H1 (cell line): ENCODE measurements around the gene LY86. TPM values are rescaled to one million over a fixed set of nuclear protein-coding genes. Genes with fewer than 3 reads are reported as not detected.

Experiments
- CTCF ChIA-PET: fragments of 300-600 bp; sonication (Branson Sonifier 250); formaldehyde crosslinking; loops from one replicate; lab custom pipeline; 2021; ENCODE audit not compliant: partially characterized antibody; lab: Charles Lee
- POLR2A ChIA-PET: fragments of 300-600 bp; sonication (Branson Sonifier 250); formaldehyde crosslinking; loops from one replicate; lab custom pipeline; 2021; ENCODE audit warnings: inconsistent platforms; ENCODE audit not compliant: partially characterized antibody; lab: Charles Lee
- DNase-seq, 2 experiments: peaks; one replicate each; pipeline versions ENCODE4 v3.0.0 to v3.0.0-alpha.2; 2010 to 2022; ENCODE audit warnings: low spot score in 2 of 2, low read depth in 1 of 2, mixed read lengths in 1 of 2
- FAIRE-seq: peaks from 2 replicates; lab custom pipeline; 2011; peaks lifted over from hg19 to GRCh38; lab: Jason Lieb, UNC
- H2AFZ ChIP-seq: 2 replicates; pipeline ENCODE4 v1.8.1; 2012; ENCODE audit warnings: low read length, inconsistent platforms
- H2AK5ac ChIP-seq: 2 replicates; pipeline ENCODE4 v1.6.1; 2013; ENCODE audit warnings: low read depth, low read length
- H2BK120ac ChIP-seq: replicated peaks from 2 replicates; pipeline ENCODE3; 2013; ENCODE audit warnings: low read depth, low read length, inconsistent platforms
- H2BK12ac ChIP-seq: 2 replicates; pipeline ENCODE4 v1.6.1; 2013; ENCODE audit warnings: low read depth, low read length
- H2BK15ac ChIP-seq: 2 replicates; pipeline ENCODE4 v1.6.1; 2013; ENCODE audit warnings: low read length
- H2BK20ac ChIP-seq: 2 replicates; pipeline ENCODE4 v1.6.1; 2013; ENCODE audit warnings: low read length
- H2BK5ac ChIP-seq: 2 replicates; pipeline ENCODE4 v1.6.1; 2013; ENCODE audit warnings: low read depth, low read length
- H3K14ac ChIP-seq: 2 replicates; pipeline ENCODE4 v1.6.1; 2013; ENCODE audit warnings: inconsistent platforms; ENCODE audit not compliant: insufficient read length
- H3K18ac ChIP-seq: 2 replicates; pipeline ENCODE4 v1.6.1; 2013; ENCODE audit warnings: low read length; ENCODE audit errors: extremely low read depth
- H3K23ac ChIP-seq: 2 replicates; pipeline ENCODE4 v1.6.1; 2013; ENCODE audit warnings: inconsistent platforms; ENCODE audit not compliant: insufficient read length
- H3K23me2 ChIP-seq: 2 replicates; pipeline ENCODE4 v1.6.1; 2013; ENCODE audit warnings: low read depth, low read length
- H3K27ac ChIP-seq: 2 replicates; pipeline ENCODE4 v1.6.1; 2011; ENCODE audit warnings: low read depth, low read length, inconsistent platforms
- H3K27me3 ChIP-seq, 4 experiments: replicated peaks in 1 of 4; 1 replicate in 1 of 4; 2 replicates in 3 of 4; pipeline versions ENCODE4 v1.6.1 to v1.8.1; 2011 to 2013; ENCODE audit warnings: low read length in 3 of 4, mild to moderate bottlenecking in 3 of 4, inconsistent platforms in 2 of 4, mixed read lengths in 2 of 4, moderate library complexity in 1 of 4; ENCODE audit not compliant: control insufficient read depth in 3 of 4, insufficient read depth in 3 of 4; ENCODE audit errors: extremely low read depth in 1 of 4
- H3K36me3 ChIP-seq, 4 experiments: 2 replicates each; pipeline versions ENCODE4 v1.6.1 to v1.8.1; 2011 to 2013; ENCODE audit warnings: mild to moderate bottlenecking in 4 of 4, low read length in 3 of 4, moderate library complexity in 2 of 4, control low read depth in 1 of 4, inconsistent platforms in 1 of 4; ENCODE audit not compliant: insufficient read depth in 4 of 4, control insufficient read depth in 2 of 4
- H3K4ac ChIP-seq: replicated peaks from 2 replicates; pipeline ENCODE3; 2013; ENCODE audit warnings: low read length, low read depth, mixed read lengths, inconsistent platforms; ENCODE audit not compliant: insufficient read length
- H3K4me1 ChIP-seq, 4 experiments: replicated peaks in 1 of 4; 1 replicate in 1 of 4; 2 replicates in 3 of 4; pipeline versions ENCODE4 v1.6.1 to v1.8.1; 2011 to 2013; ENCODE audit warnings: low read length in 3 of 4, inconsistent platforms in 2 of 4, mixed read lengths in 1 of 4; ENCODE audit not compliant: insufficient read depth in 4 of 4, control insufficient read depth in 3 of 4
- H3K4me2 ChIP-seq, 2 experiments: 2 replicates each; pipeline versions ENCODE4 v1.6.1 to v1.8.1; 2011 to 2013; ENCODE audit warnings: low read depth in 2 of 2, low read length in 2 of 2, control low read depth in 1 of 2, inconsistent platforms in 1 of 2, mild to moderate bottlenecking in 1 of 2; ENCODE audit not compliant: insufficient read depth in 1 of 2
- H3K4me3 ChIP-seq, 4 experiments: fragments of 200-600, 300-600 bp in 1 of 4; sonication (generic), shearing (Covaris generic), sonication (Bioruptor Twin) in 1 of 4; 2 replicates each; pipeline versions ENCODE4 v1.5.1 to v1.8.1; 2011 to 2016; ENCODE audit warnings: low read length in 4 of 4, low read depth in 3 of 4, control low read depth in 2 of 4, inconsistent platforms in 2 of 4, mild to moderate bottlenecking in 2 of 4, mixed read lengths in 1 of 4, moderate library complexity in 1 of 4; ENCODE audit not compliant: insufficient read depth in 2 of 4; ENCODE audit errors: extremely low read depth in 1 of 4
- H3K56ac ChIP-seq: replicated peaks from 2 replicates; pipeline ENCODE3; 2013; ENCODE audit warnings: low read depth, mild to moderate bottlenecking, mixed read lengths, low read length, inconsistent platforms; ENCODE audit not compliant: insufficient read length
- H3K79me1 ChIP-seq: 2 replicates; pipeline ENCODE4 v1.6.1; 2013; ENCODE audit warnings: low read depth, low read length, control low read depth
- H3K79me2 ChIP-seq, 2 experiments: 2 replicates each; pipeline versions ENCODE4 v1.6.1 to v1.8.1; 2012 to 2013; ENCODE audit warnings: low read length in 2 of 2, mild to moderate bottlenecking in 2 of 2, inconsistent platforms in 1 of 2; ENCODE audit not compliant: insufficient read depth in 2 of 2, control insufficient read depth in 1 of 2
- H3K9ac ChIP-seq, 4 experiments: replicated peaks in 1 of 4; 1 replicate in 1 of 4; 2 replicates in 3 of 4; pipeline versions ENCODE4 v1.6.1 to v1.8.1; 2011 to 2013; ENCODE audit warnings: low read depth in 3 of 4, low read length in 3 of 4, control low read depth in 2 of 4, mild to moderate bottlenecking in 2 of 4, moderate library complexity in 2 of 4, inconsistent platforms in 1 of 4; ENCODE audit errors: extremely low read depth in 1 of 4
- H3K9me3 ChIP-seq, 2 experiments: 2 replicates each; pipeline versions ENCODE4 v1.6.1 to v1.8.1; 2012 to 2013; ENCODE audit warnings: mild to moderate bottlenecking in 2 of 2, moderate library complexity in 2 of 2, control low read depth in 1 of 2, inconsistent platforms in 1 of 2, low read depth in 1 of 2, low read length in 1 of 2, mixed read lengths in 1 of 2; ENCODE audit not compliant: insufficient read depth in 2 of 2
- H4K20me1 ChIP-seq, 2 experiments: replicated peaks in 1 of 2; 2 replicates each; pipeline versions ENCODE3 to v1.8.1; 2011 to 2013; ENCODE audit warnings: inconsistent platforms in 2 of 2, low read length in 2 of 2, mild to moderate bottlenecking in 1 of 2; ENCODE audit not compliant: insufficient read depth in 2 of 2, control insufficient read depth in 1 of 2
- H4K5ac ChIP-seq: 2 replicates; pipeline ENCODE4 v1.6.1; 2013; ENCODE audit warnings: low read length, low read depth, mixed read lengths, inconsistent platforms; ENCODE audit not compliant: insufficient read length
- H4K8ac ChIP-seq: 2 replicates; pipeline ENCODE4 v1.8.0; 2013; ENCODE audit warnings: mild to moderate bottlenecking, moderate library complexity, low read length, inconsistent platforms; ENCODE audit not compliant: insufficient read depth; ENCODE audit errors: extremely low read depth
- H4K91ac ChIP-seq: replicated peaks from 2 replicates; pipeline ENCODE3; 2013; ENCODE audit warnings: low read length, mixed read lengths, inconsistent platforms; ENCODE audit not compliant: insufficient read length
- CTCF ChIP-seq, 3 experiments: IDR thresholded peaks; 1 replicate in 2 of 3; 2 replicates in 1 of 3; pipeline versions ENCODE4 v1.5.1 to v1.6.1; 2011; ENCODE audit warnings: low read length in 3 of 3, mild to moderate bottlenecking in 3 of 3, inconsistent platforms in 2 of 3, low read depth in 1 of 3, moderate library complexity in 1 of 3; ENCODE audit not compliant: insufficient read depth in 1 of 3; ENCODE audit errors: control extremely low read depth in 1 of 3
- GABPA ChIP-seq: IDR thresholded peaks from 2 replicates; pipeline ENCODE4 v1.6.1; 2011; ENCODE audit warnings: mild to moderate bottlenecking, low read length, moderate library complexity, borderline replicate concordance; ENCODE audit not compliant: insufficient read depth
- HDAC2 ChIP-seq, 2 experiments: fragments of 300-600 bp in 1 of 2; sonication (generic) in 1 of 2; IDR thresholded peaks; 2 replicates each; pipeline ENCODE4 v1.6.1; 2011 to 2012; ENCODE audit warnings: low read depth in 2 of 2, low read length in 2 of 2, mild to moderate bottlenecking in 2 of 2, moderate library complexity in 2 of 2, borderline replicate concordance in 1 of 2, inconsistent platforms in 1 of 2
- HDAC6 ChIP-seq: IDR thresholded peaks from one replicate; pipeline ENCODE4 v1.7.1; 2012; ENCODE audit warnings: low read depth, mild to moderate bottlenecking, inconsistent platforms, low read length, moderate library complexity
- KDM1A ChIP-seq: fragments of 200-600, 300-600 bp; sonication (generic); IDR thresholded peaks from 2 replicates; pipeline ENCODE4 v1.7.1; 2016; ENCODE audit warnings: mild to moderate bottlenecking, low read length, borderline replicate concordance
- MAFK ChIP-seq: IDR thresholded peaks from 2 replicates; pipeline ENCODE4 v1.6.1; 2012; ENCODE audit warnings: low read depth, mild to moderate bottlenecking, improper control_type of control experiment, low read length
- SAP30 ChIP-seq: fragments of 300-600 bp; sonication (generic); IDR thresholded peaks from 2 replicates; pipeline ENCODE4 v1.7.1; 2012; ENCODE audit warnings: low read length, moderate library complexity, mild to moderate bottlenecking, inconsistent platforms; ENCODE audit not compliant: insufficient read depth, insufficient replicate concordance
- SIN3A ChIP-seq, 2 experiments: IDR thresholded peaks in 1 of 2; conservative IDR thresholded peaks in 1 of 2; 2 replicates each; pipeline ENCODE4 v1.6.1; 2011 to 2012; ENCODE audit warnings: low read length in 2 of 2, improper control_type of control experiment in 1 of 2, low read depth in 1 of 2, mild to moderate bottlenecking in 1 of 2
- SP2 ChIP-seq: IDR thresholded peaks from 2 replicates; pipeline ENCODE4 v1.6.1; 2012; ENCODE audit warnings: mild to moderate bottlenecking, low read length, inconsistent platforms
- TEAD4 ChIP-seq: IDR thresholded peaks from 2 replicates; pipeline ENCODE4 v1.6.1; 2012; ENCODE audit warnings: low read depth, low read length, inconsistent platforms, mixed read lengths
- WGBS, 2 experiments: shearing (Covaris generic) in 1 of 2; methylation state at CpG; one replicate each; pipeline versions ENCODE4 v1.1.6 to v1.1.7; 2013 to 2015; ENCODE audit warnings: low lambda C conversion rate in 2 of 2, mixed read lengths in 2 of 2, inconsistent platforms in 1 of 2, low coverage in 1 of 2, missing lambda C conversion rate in 1 of 2; ENCODE audit not compliant: insufficient replicate concordance in 2 of 2, insufficient coverage in 1 of 2, insufficient read length in 1 of 2; ENCODE audit errors: extremely low coverage in 1 of 2, missing lambda C conversion rate in 1 of 2; 5-methylcytosine and 5-hydroxymethylcytosine counted together
- polyA plus RNA-seq, 7 experiments: library from polyadenylated mRNA; depleted of rRNA in 3 of 7; stranded (reverse) in 5 of 7; unstranded in 2 of 7; fragments of >200 nt in 5 of 7; fragments of 200-250 nt in 2 of 7; gene quantifications; 1 replicate in 5 of 7; 2 replicates in 1 of 7; 4 replicates in 1 of 7; pipeline versions ENCODE4 v1.2.1 to v1.2.3, GENCODE V29; 2011 to 2013; ENCODE audit warnings: missing spikeins in 2 of 7, mixed read lengths in 2 of 7
- total RNA-seq: library from RNA; stranded (reverse); fragmentation: NEBNext Ultra II Directional; extraction: Animal tissue kit (Norgen Biotek cat#: 25700); gene quantifications from 2 replicates; pipeline ENCODE4 v1.2.1, GENCODE V29; 2021

Gene LY86
- total and polyA plus RNA-seq, 2 of the 8 experiments (the other 6 are each of a cell fraction or from before 2014, with no cell fraction given) = not detected

GRCh38 chr6:6661684-6662083 is 73.2 kb downstream of the LY86 start:
- no peak for DNase-seq
- H2BK20ac ChIP-seq = no peak overlapping the region
- no peak overlapping the region for H2BK120ac ChIP-seq
- H3K56ac ChIP-seq = no peak overlapping the region
- no peaks in the 10 kb centered on the region for H3K36me3 ChIP-seq
- H4K20me1 ChIP-seq = no peaks in the 10 kb centered on the region
- no peak overlapping the region for H2AFZ ChIP-seq
- H3K9ac ChIP-seq = no peak overlapping the region
- 86% methylated on average over 3 of the region's 3 CpGs; no CpG with 5 or more reads in 1 of the 2 experiments for WGBS, 2 experiments
- no peaks in the 10 kb centered on the region; the same call in 1 of the 2 replicates for H3K79me1 ChIP-seq
- H3K4ac ChIP-seq = no peak overlapping the region
- H3K14ac ChIP-seq = no peak overlapping the region
- H3K4me2 ChIP-seq = no peak overlapping the region
- no peaks in the 10 kb centered on the region; a peak in 1 of 7 replicates for H3K27me3 ChIP-seq
- H3K9me3 ChIP-seq = peaks cover 0 to 6% of the 10 kb centered on the region in 2 experiments; a peak in 1 of 4 replicates
- H2BK12ac ChIP-seq = no peak overlapping the region
- no peak for FAIRE-seq
- no peak overlapping the region for H2BK15ac ChIP-seq
- H3K27ac ChIP-seq = no peak overlapping the region
- CTCF ChIA-PET = interaction anchor here (0.7 to 3.3 kb wide), 5 partner anchors 13 to 281 kb away, joined by 3 to 19 read pairs (median 3); no protein-coding TSS in a partner anchor
- H4K5ac ChIP-seq = no peak overlapping the region
- POLR2A ChIA-PET = interaction anchor here (0.7 kb wide), 1 partner anchor 921 kb away, joined by 3 read pairs; no protein-coding TSS in a partner anchor
- H3K23ac ChIP-seq = no peak overlapping the region
- no peak overlapping the region for H4K8ac ChIP-seq
- H3K23me2 ChIP-seq = no peaks in the 10 kb centered on the region
- no peak overlapping the region for H3K4me3 ChIP-seq
- no peaks in the 10 kb centered on the region for H3K4me1 ChIP-seq
- no peaks in the 10 kb centered on the region for H3K79me2 ChIP-seq
- H3K18ac ChIP-seq = no peak overlapping the region
- H2BK5ac ChIP-seq = no peak overlapping the region
- H4K91ac ChIP-seq = no peak overlapping the region
- peak overlapping the region; percentile 26; the same call in 1 of the 2 replicates for H2AK5ac ChIP-seq
- no peak for TF ChIP-seq KDM1A
- TF ChIP-seq CTCF (IDR thresholded peaks at IDR 0.05; ENCODE audit: control extremely low read depth in 1 of 3, insufficient read depth in 1 of 3, low read depth in 1 of 3, low read length in 3 of 3) = no peak
- TF ChIP-seq TEAD4 = no peak
- TF ChIP-seq GABPA = no peak
- TF ChIP-seq SIN3A (conservative IDR thresholded peaks at IDR 0.05 in 1 of 2, IDR thresholded peaks at IDR 0.05 in 1 of 2; ENCODE audit: low read depth in 1 of 2, low read length in 2 of 2) = no peak
- TF ChIP-seq HDAC2 (IDR thresholded peaks at IDR 0.05; ENCODE audit: borderline replicate concordance in 1 of 2, low read depth in 2 of 2, low read length in 2 of 2) = no peak
- TF ChIP-seq HDAC6 = no peak
- no peak for TF ChIP-seq SAP30
- no peak for TF ChIP-seq MAFK
- no peak for TF ChIP-seq SP2
